Measurements from ENCODE around the gene TMEM134. TPM values are rescaled to one million over a fixed set of nuclear protein-coding genes. Genes with fewer than 3 reads are reported as not detected.

The TMEM134 gene
- total RNA-seq, 2 donors from 2014 or later = 53.2 to 59.7 TPM

GRCh38 chr11:67453816-67454732 lies 15.0 kb downstream of the TMEM134 start:
- no peak for DNase-seq
- Mint-ChIP-seq H3K27ac (no peak overlapping the region), H3K36me3 (ENCODE audit: insufficient read depth in 2 of 2) (no peaks in the 10 kb centered on the region), H3K4me3 (no peak overlapping the region), H3K9me3 (no peaks in the 10 kb centered on the region), H3K4me1 (ENCODE audit: low read depth) (peaks cover 10% of the 10 kb centered on the region), H3K27me3 (ENCODE audit: low read depth) (no peaks in the 10 kb centered on the region)
- no peak for ATAC-seq (replicated peaks in 1 of 2)

- Mint-ChIP-seq H3K4me1 (ENCODE audit: low read depth) (peaks cover 24% of the 10 kb centered on the region), H3K4me3 (no peak within 1 kb of the TSS), H3K27ac (no peak within 1 kb of the TSS), H3K9me3 (no peaks in the 10 kb centered on the region), H3K27me3 (ENCODE audit: low read depth) (no peaks in the 10 kb centered on the region), H3K36me3 (ENCODE audit: insufficient read depth in 2 of 2) (no peaks in the 10 kb centered on the region)
- no peak for DNase-seq
- ATAC-seq (replicated peaks in 1 of 2) = no peak
Observed at GRCh38 chr11:67452141-67452952, 16.7 kb downstream of the TMEM134 start, which contains the start of gene GPR152. Gene GPR152 (minus strand): TSS chr11:67452729. CDS start chr11:67452724, 5 bp downstream.

GRCh38 chr11:67451658-67451976 lies 17.4 kb downstream of the TMEM134 start:
- Mint-ChIP-seq H3K27me3 (ENCODE audit: low read depth) (no peaks in the 10 kb centered on the region), H3K4me3 (no peak overlapping the region), H3K36me3 (ENCODE audit: insufficient read depth in 2 of 2) (no peaks in the 10 kb centered on the region), H3K4me1 (ENCODE audit: low read depth) (peaks cover 31% of the 10 kb centered on the region), H3K27ac (no peak overlapping the region), H3K9me3 (no peaks in the 10 kb centered on the region)
- DNase-seq (no peak), ATAC-seq (replicated peaks in 1 of 2) (no peak)

GRCh38 chr11:67450796-67451657 lies 18.0 kb downstream of the TMEM134 start:
- Mint-ChIP-seq H3K27me3 (ENCODE audit: low read depth) (no peaks in the 10 kb centered on the region), H3K27ac (no peak overlapping the region), H3K4me1 (ENCODE audit: low read depth) (peaks cover 37% of the 10 kb centered on the region), H3K4me3 (no peak overlapping the region), H3K36me3 (ENCODE audit: insufficient read depth in 2 of 2) (no peaks in the 10 kb centered on the region), H3K9me3 (no peaks in the 10 kb centered on the region)
- no peak for ATAC-seq (replicated peaks in 1 of 2)
- no peak for DNase-seq

- no peaks in the 10 kb centered on the region for H3K9me3 Mint-ChIP-seq
- no peak overlapping the region for H3K27ac Mint-ChIP-seq
- peaks cover 54% of the 10 kb centered on the region for H3K4me1 Mint-ChIP-seq (ENCODE audit: low read depth)
- H3K27me3 Mint-ChIP-seq (ENCODE audit: low read depth) = no peaks in the 10 kb centered on the region
- no peaks in the 10 kb centered on the region for H3K36me3 Mint-ChIP-seq (ENCODE audit: insufficient read depth in 2 of 2)
- DNase-seq = no peak
- no peak overlapping the region for H3K4me3 Mint-ChIP-seq
- ATAC-seq (replicated peaks in 1 of 2) = no peak
Observed at GRCh38 chr11:67449116-67449844, 19.8 kb downstream of the TMEM134 start.

GRCh38 chr11:67448220-67448609 lies 20.8 kb downstream of the TMEM134 start:
- peak overlapping the region in 1 of 2 donors; percentile 42 for H3K4me3 Mint-ChIP-seq
- DNase-seq (no peak), ATAC-seq (replicated peaks in 1 of 2) (no peak)
- H3K4me1 Mint-ChIP-seq (ENCODE audit: low read depth) = peaks cover 61% of the 10 kb centered on the region
- H3K36me3 Mint-ChIP-seq (ENCODE audit: insufficient read depth in 2 of 2) = no peaks in the 10 kb centered on the region
- H3K27ac Mint-ChIP-seq = no peak overlapping the region
- no peaks in the 10 kb centered on the region for H3K27me3 Mint-ChIP-seq (ENCODE audit: low read depth)
- no peaks in the 10 kb centered on the region for H3K9me3 Mint-ChIP-seq

- Mint-ChIP-seq H3K4me3 (peak overlapping the region; percentile 84 to 90), H3K4me1 (ENCODE audit: low read depth) (peaks cover 76% of the 10 kb centered on the region), H3K9me3 (no peaks in the 10 kb centered on the region), H3K36me3 (ENCODE audit: insufficient read depth in 2 of 2) (no peaks in the 10 kb centered on the region), H3K27me3 (ENCODE audit: low read depth) (no peaks in the 10 kb centered on the region), H3K27ac (peak overlapping the region; percentile 81)
- DNase-seq = no peak
- ATAC-seq (replicated peaks in 1 of 2) = no peak
Observed at GRCh38 chr11:67445515-67445914, 23.5 kb downstream of the TMEM134 start.

- no peaks in the 10 kb centered on the region for H3K27me3 Mint-ChIP-seq (ENCODE audit: low read depth)
- peak overlapping the region; percentile 77 to 84 for H3K4me3 Mint-ChIP-seq
- ATAC-seq (replicated peaks in 1 of 2) (no peak), DNase-seq (no peak)
- peaks cover 2 to 5% of the 10 kb centered on the region in 2 donors for H3K36me3 Mint-ChIP-seq (ENCODE audit: insufficient read depth in 2 of 2)
- peaks cover 78% of the 10 kb centered on the region for H3K4me1 Mint-ChIP-seq (ENCODE audit: low read depth)
- no peaks in the 10 kb centered on the region for H3K9me3 Mint-ChIP-seq
- H3K27ac Mint-ChIP-seq = no peak overlapping the region
Observed at GRCh38 chr11:67442504-67443404, 26.3 kb downstream of the TMEM134 start.

GRCh38 chr11:67441731-67442351 lies 27.2 kb downstream of the TMEM134 start:
- Mint-ChIP-seq H3K27me3 (ENCODE audit: low read depth) (no peaks in the 10 kb centered on the region), H3K4me1 (ENCODE audit: low read depth) (peaks cover 71% of the 10 kb centered on the region), H3K27ac (no peak overlapping the region), H3K4me3 (peak overlapping the region; percentile 44 to 84), H3K9me3 (no peaks in the 10 kb centered on the region), H3K36me3 (ENCODE audit: insufficient read depth in 2 of 2) (peaks cover 2 to 7% of the 10 kb centered on the region in 2 donors)
- DNase-seq (no peak), ATAC-seq (replicated peaks in 1 of 2) (no peak)

GRCh38 chr11:67441098-67441563 lies 27.9 kb downstream of the TMEM134 start:
- Mint-ChIP-seq H3K36me3 (ENCODE audit: insufficient read depth in 2 of 2) (peaks cover 4 to 11% of the 10 kb centered on the region in 2 donors), H3K27me3 (ENCODE audit: low read depth) (no peaks in the 10 kb centered on the region), H3K4me3 (no peak overlapping the region), H3K4me1 (ENCODE audit: low read depth) (peaks cover 64% of the 10 kb centered on the region), H3K27ac (no peak overlapping the region), H3K9me3 (no peaks in the 10 kb centered on the region)
- DNase-seq (no peak), ATAC-seq (replicated peaks in 1 of 2) (no peak)
